GM18499 (cell line): ENCODE data around the gene NF2.

Experiments
- ATAC-seq: cut with Tn5 transposase; IDR thresholded peaks from one replicate; pipeline ENCODE4 v1.9.1; 2021; ENCODE audit warnings: moderate number of reproducible peaks; ENCODE audit not compliant: insufficient read depth, unreplicated experiment

NF2 gene

GRCh38 chr22:29654882-29655281 lies 51.4 kb downstream of the NF2 start:
- no peak for ATAC-seq

- ATAC-seq, result no peak
Measured at GRCh38 chr22:29658176-29658575, 54.7 kb downstream of the NF2 start.

GRCh38 chr22:29660021-29660420 lies 56.6 kb downstream of the NF2 start:
- no peak for ATAC-seq

- no peak for ATAC-seq
Measured at GRCh38 chr22:29661336-29661735, 57.9 kb downstream of the NF2 start.

DNA sequence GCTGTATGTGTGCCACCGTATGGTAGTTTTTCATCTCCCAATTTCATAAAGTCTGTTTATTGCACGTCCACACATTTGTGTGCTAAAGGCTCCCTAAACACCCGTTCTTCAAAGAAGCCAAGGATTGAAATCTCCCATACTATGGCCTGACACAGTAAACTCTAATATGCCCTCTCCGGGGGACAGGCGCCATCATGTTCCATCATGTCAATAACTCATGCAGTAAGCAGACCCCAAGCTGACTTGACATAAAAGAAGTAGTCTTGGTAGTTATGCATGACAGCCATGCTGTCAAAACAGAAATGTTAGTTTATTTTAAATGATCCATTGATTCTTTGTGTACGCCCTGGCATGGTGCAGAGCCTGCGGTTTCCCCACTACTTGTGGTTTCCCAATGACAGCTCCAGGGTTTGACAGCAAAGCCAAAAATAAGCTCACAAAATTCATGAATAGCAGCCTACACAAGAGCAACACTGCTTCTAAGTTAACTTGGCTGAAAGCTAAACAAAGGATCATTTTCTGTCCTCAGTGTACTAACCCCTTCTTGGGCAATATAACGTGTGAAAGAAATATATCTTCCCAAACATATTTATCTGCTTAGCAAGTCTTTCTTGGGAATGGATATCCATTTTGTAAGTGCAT lies 59.9 kb downstream of the NF2 start:
- ATAC-seq, result no peak

- no peak for ATAC-seq
Measured at GRCh38 chr22:29665486-29665885, 62.1 kb downstream of the NF2 start.

GRCh38 chr22:29668673-29669072 lies 65.2 kb downstream of the NF2 start:
- ATAC-seq, result no peak

- ATAC-seq, result no peak
Measured at GRCh38 chr22:29670626-29671025, 67.2 kb downstream of the NF2 start.

DNA sequence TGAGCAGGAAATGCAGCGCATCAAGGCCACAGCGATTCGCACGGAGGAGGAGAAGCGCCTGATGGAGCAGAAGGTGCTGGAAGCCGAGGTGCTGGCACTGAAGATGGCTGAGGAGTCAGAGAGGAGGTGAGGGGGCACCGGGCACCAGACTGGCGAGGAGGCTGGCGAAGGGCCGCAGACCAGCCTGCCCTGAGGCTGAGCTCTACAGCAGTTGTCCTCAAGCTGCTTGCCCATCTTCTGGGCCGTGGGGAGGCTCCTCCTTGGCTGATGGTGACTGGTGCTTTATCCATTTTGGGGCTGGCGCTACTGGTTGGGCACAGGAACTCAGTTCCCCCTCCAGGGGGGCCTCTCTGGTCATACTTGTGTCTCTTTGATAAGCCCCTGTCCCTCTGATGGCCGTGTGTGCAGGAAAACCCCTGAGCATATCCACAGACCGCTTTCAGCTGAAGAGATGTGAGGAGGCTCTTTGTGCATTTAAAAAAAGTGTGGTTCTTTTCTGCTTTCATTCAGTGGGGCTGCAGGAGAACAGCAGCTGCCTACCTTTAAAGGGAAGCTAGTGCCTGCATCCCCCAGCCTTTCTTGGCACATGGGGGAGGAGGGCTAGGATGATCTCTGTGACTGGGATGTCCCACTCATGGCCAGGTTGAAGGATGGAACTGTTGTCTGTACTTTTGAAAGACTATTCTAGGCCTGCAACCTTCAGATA lies 70.1 kb downstream of the NF2 start:
- ATAC-seq, result no peak

DNA sequence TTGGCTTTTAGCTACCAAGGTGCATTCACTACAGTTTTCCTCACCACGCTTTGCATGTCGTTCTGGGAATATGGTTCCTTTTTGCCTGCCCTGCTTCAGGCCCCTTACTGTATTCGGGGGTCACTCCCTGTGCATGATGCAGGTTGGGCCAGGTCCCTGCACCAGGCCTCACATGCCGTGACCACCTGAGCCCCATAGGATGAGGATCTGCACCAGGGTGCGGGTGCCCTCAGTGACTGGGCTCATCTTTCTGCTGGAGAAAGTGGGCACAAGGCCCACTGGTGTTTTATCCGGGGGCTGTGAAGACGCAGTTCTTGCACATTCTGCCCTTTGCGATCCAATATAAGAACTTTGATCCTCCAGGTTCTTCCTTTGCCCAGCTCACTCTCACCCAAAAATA lies 70.7 kb downstream of the NF2 start:
- no peak for ATAC-seq

DNA sequence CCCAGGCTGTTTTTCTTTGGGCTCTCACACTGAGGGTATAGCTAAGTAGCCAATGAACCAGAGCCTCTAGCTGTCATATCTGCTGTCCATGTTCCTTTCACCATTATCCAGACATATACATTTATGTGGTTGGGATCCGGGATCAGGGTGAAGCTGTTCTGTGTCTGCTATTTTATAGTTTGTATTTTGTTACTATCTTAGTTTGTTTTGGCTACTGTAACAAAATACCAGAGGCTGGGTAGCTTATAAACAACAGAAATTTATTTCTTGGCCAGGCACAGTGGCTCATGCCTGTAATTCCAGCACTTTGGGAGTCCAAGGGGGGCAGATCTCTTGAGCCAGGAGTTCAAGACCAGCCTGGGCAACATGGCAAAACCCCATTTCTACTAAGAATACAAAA lies 75.9 kb downstream of the NF2 start:
- ATAC-seq, result no peak

GRCh38 chr22:29683536-29683935 lies 80.1 kb downstream of the NF2 start:
- no peak for ATAC-seq

DNA sequence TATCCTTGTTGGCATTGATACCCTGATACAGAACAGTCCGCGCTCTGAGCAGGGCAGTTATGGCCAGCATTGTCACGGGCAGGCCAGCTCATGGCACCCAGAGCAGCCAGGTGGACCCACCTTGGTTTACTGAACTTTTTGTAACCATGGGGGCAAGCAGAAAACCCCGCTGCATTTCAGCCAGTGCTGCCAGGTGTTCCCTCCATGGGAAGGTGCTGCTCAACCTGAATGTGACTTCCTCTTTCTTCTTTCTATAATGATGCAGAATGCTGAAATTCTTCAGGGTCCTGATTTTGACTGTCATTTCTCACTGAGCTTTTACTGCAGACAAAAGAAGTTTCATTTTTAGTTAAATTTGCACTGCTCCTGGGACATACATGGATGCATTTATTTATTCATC lies 80.8 kb downstream of the NF2 start:
- no peak for ATAC-seq

GRCh38 chr22:29689206-29689879 lies 85.9 kb downstream of the NF2 start:
- ATAC-seq, result no peak

- ATAC-seq, result no peak
Measured at GRCh38 chr22:29689880-29690213, 86.4 kb downstream of the NF2 start.

DNA sequence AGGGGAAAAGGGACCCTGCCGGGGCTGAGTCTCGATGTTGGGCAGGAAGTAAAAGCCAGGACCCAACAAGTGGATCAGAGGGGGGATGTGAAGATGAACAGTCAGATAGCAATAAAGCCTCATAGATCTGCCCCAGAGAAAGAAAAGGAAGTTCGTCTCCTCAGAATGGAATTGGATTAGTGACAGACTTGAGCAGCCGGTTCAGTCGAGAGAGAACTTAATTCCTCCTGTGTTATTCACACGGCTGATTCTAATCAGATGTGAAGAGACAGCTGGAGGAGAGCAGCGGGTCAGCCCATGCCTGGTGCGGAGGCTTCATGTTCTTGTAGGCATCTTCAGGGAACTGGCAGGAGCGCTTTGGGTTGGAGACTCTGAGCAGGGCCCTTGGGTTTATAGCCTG lies 87.0 kb downstream of the NF2 start:
- ATAC-seq, result no peak

GRCh38 chr22:29691636-29692326 lies 88.3 kb downstream of the NF2 start:
- ATAC-seq, result no peak

- ATAC-seq, result no peak
Measured at GRCh38 chr22:29692327-29692640, 88.9 kb downstream of the NF2 start.

DNA sequence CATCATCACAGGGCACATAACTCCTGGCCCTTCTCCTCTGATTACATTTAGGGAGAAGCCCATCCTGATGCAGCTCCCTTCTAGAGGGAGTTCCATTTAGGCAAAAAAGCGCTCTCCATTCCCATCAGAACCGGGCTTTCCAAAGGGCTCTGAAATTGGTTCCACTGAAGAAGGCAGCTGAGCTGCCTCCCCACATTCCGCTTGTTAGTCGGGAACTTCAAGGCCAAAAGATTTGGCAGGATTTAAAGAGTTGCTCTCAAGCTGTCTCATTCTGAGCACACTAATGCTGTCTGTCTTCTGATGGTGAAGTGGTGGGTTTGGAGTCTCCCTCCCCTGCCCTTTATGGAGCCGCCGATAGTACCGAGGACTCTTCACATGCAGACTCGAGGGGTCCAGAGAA lies 89.7 kb downstream of the NF2 start:
- no peak for ATAC-seq

DNA sequence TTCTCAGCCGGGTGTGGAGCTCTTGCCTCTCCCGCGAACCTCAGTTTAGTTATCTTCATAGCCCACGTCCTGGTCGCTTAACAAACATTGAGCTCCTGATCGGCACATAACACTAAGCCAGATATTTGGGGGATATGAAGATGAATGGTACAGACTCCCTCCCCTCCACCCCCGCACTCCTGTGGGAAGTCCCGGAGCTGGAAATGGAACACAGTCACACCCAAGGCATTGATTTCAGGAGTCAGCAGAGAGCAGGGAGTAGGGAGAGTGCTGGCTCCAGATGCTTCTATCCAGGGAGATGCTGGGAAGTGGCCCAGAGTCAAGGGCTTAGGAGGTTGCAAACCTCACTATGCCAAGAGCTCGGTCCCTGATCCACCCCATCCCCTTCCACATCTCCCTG lies 90.2 kb downstream of the NF2 start:
- no peak for ATAC-seq

- ATAC-seq, result no peak
Measured at GRCh38 chr22:29695129-29695926, 91.9 kb downstream of the NF2 start.
